Parathyroid adenoma (tissue), 2 donors: Measurements from ENCODE around the gene LRRC15.

Experiments used
- H2AFZ ChIP-seq: fragments of 300-600 bp; sonication (generic); one replicate; pipeline ENCODE4 v1.7.0; 2017; ENCODE audit warnings: antibody characterized with exemption, mild to moderate bottlenecking
- H3K27ac ChIP-seq: fragments of 300-600 bp; sonication (generic); one replicate; pipeline ENCODE4 v1.7.0; 2017
- H3K27me3 ChIP-seq: fragments of 300-600 bp; sonication (generic); one replicate; pipeline ENCODE4 v1.7.0; 2017; ENCODE audit warnings: low read length; ENCODE audit not compliant: control insufficient read depth, insufficient read depth
- H3K36me3 ChIP-seq: fragments of 300-600 bp; sonication (generic); one replicate; pipeline ENCODE4 v1.7.0; 2017; ENCODE audit warnings: low read length; ENCODE audit not compliant: control insufficient read depth, insufficient read depth
- H3K4me1 ChIP-seq: fragments of 300-600 bp; sonication (generic); one replicate; pipeline ENCODE4 v1.7.0; 2017; ENCODE audit warnings: control low read depth
- H3K4me2 ChIP-seq: fragments of 300-600 bp; sonication (generic); one replicate; pipeline ENCODE4 v1.7.0; 2017; ENCODE audit warnings: low read length
- H3K4me3 ChIP-seq: fragments of 300-600 bp; sonication (generic); one replicate; pipeline ENCODE4 v1.7.0; 2017; ENCODE audit warnings: low read depth, low read length
- H3K79me2 ChIP-seq: fragments of 300-600 bp; sonication (generic); one replicate; pipeline ENCODE4 v1.7.0; 2017; ENCODE audit warnings: control low read depth
- H3K9ac ChIP-seq: fragments of 300-600 bp; sonication (generic); one replicate; pipeline ENCODE4 v1.7.0; 2017; ENCODE audit warnings: mild to moderate bottlenecking
- H3K9me3 ChIP-seq: fragments of 300-600 bp; sonication (generic); one replicate; pipeline ENCODE4 v1.7.0; 2017; ENCODE audit warnings: low read length; ENCODE audit not compliant: control insufficient read depth
- CTCF ChIP-seq: fragments of 300-600 bp; sonication (generic); IDR thresholded peaks from one replicate; pipeline ENCODE4 v1.7.0; 2017; ENCODE audit warnings: antibody characterized with exemption, mild to moderate bottlenecking
- donor health status: primary hyperparathyroidism.

Gene LRRC15

DNA sequence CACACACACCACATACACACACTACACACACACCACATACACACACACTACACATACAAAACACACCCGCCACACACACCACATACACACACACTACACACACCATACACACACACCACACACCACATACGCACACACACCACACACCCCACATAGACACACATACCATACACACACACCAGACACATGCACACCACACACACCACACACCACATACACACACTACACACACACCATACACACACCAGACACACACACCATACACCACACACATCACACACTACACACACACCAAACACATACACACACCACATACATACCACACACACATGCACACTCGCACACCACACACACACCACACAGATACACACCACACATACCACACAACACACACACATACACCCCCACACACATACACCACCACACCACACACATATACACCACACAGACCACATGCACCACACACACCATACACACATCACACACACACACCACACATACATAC is 44.7 kb downstream of the LRRC15 start:
- no peak overlapping the region for H3K4me2 ChIP-seq
- no peaks in the 10 kb centered on the region for H3K9me3 ChIP-seq
- peaks cover 8% of the 10 kb centered on the region for H3K4me1 ChIP-seq
- H3K27ac ChIP-seq = no peak overlapping the region
- no peaks in the 10 kb centered on the region for H3K79me2 ChIP-seq
- no peak overlapping the region for H3K4me3 ChIP-seq
- H2AFZ ChIP-seq = no peak overlapping the region
- H3K9ac ChIP-seq = no peak overlapping the region
- TF ChIP-seq CTCF = no peak
- H3K27me3 ChIP-seq = no peaks in the 10 kb centered on the region
- H3K36me3 ChIP-seq = no peaks in the 10 kb centered on the region

- H3K27me3 ChIP-seq = no peaks in the 10 kb centered on the region
- H3K27ac ChIP-seq = no peak overlapping the region
- no peak overlapping the region for H3K9ac ChIP-seq
- H3K4me2 ChIP-seq = peak overlapping the region; percentile 66
- peak overlapping the region; percentile 38 for H3K4me3 ChIP-seq
- peak overlapping the region; percentile 74 for H2AFZ ChIP-seq
- no peaks in the 10 kb centered on the region for H3K79me2 ChIP-seq
- H3K4me1 ChIP-seq = peaks cover 8% of the 10 kb centered on the region
- TF ChIP-seq CTCF = no peak
- no peaks in the 10 kb centered on the region for H3K9me3 ChIP-seq
- no peaks in the 10 kb centered on the region for H3K36me3 ChIP-seq
Observed at GRCh38 chr3:194323785-194324735, 45.5 kb downstream of the LRRC15 start.

DNA sequence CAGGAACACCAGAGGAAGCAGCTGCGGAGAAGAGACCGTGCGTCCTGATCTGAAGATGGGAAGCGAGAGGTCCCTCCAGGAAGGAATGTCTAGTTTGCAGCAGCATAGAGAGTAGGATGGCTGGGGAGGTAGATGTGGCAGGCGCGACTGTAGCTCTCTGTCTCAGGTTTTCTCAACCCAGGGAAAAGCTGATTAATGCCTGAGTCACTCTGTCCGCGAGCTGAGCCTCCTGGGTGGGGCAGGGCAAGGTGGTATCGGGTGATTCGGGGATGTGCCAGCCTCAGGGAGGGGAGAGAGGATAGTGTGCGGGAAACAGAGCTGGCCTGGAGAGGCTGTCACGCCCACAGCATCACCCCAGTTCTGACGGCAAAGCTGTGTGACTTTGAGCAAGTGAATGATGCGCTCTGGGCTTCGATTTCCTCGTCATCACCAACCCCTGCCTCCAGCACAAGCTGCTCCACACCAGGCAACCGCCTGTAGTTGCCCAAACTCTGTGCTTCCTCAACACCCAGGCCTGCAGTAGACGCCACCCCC is 46.8 kb downstream of the LRRC15 start:
- no peak overlapping the region for H3K4me3 ChIP-seq
- H3K4me2 ChIP-seq = no peak overlapping the region
- H3K9ac ChIP-seq = no peak overlapping the region
- no peaks in the 10 kb centered on the region for H3K9me3 ChIP-seq
- no peak overlapping the region for H2AFZ ChIP-seq
- no peak for TF ChIP-seq CTCF
- no peak overlapping the region for H3K27ac ChIP-seq
- H3K36me3 ChIP-seq = no peaks in the 10 kb centered on the region
- no peaks in the 10 kb centered on the region for H3K27me3 ChIP-seq
- peaks cover 8% of the 10 kb centered on the region for H3K4me1 ChIP-seq
- H3K79me2 ChIP-seq = no peaks in the 10 kb centered on the region

- Histone ChIP-seq H3K4me1 (peaks cover 8% of the 10 kb centered on the region), H3K27ac (no peak overlapping the region), H3K79me2 (no peaks in the 10 kb centered on the region), H3K27me3 (no peaks in the 10 kb centered on the region), H3K4me2 (no peak overlapping the region), H3K9me3 (no peaks in the 10 kb centered on the region), H3K9ac (no peak overlapping the region), H2AFZ (no peak overlapping the region), H3K4me3 (no peak overlapping the region), H3K36me3 (no peaks in the 10 kb centered on the region)
- TF ChIP-seq CTCF = no peak
Observed at GRCh38 chr3:194321693-194322640, 47.6 kb downstream of the LRRC15 start.
